Prostate gland (tissue), 2 donors: Measurements from ENCODE around the gene TMEM40. TPM values are rescaled to one million over a fixed set of nuclear protein-coding genes. Genes with fewer than 3 reads are reported as not detected.

Source experiments
- DNase-seq: peaks from one replicate; pipeline ENCODE4 v3.0.0-alpha.2; 2019; ENCODE audit warnings: low spot score
- H3K27ac ChIP-seq, 2 donors: fragments of 200-600 bp; sonication (generic); 2 replicates each; pipeline ENCODE4 v1.5.1; 2017 to 2019
- H3K27me3 ChIP-seq: fragments of 200-600 bp; sonication (generic); replicated peaks from 2 replicates; pipeline ENCODE4 v1.5.1; 2019; ENCODE audit not compliant: insufficient read depth
- H3K36me3 ChIP-seq, 2 donors: fragments of 200-600 bp; sonication (generic); 1 replicate in 1 of 2; 2 replicates in 1 of 2; pipeline versions ENCODE4 v1.5.1 to v1.8.1; 2017 to 2019
- H3K4me1 ChIP-seq: fragments of 200-600 bp; sonication (generic); replicated peaks from 2 replicates; pipeline ENCODE4 v1.5.1; 2019
- H3K4me3 ChIP-seq, 2 donors: fragments of 200-600 bp; sonication (generic); 2 replicates each; pipeline ENCODE4 v1.5.1; 2017 to 2019
- H3K9me3 ChIP-seq: fragments of 200-600 bp; sonication (generic); 2 replicates; pipeline ENCODE4 v1.5.1; 2017
- POLR2A ChIP-seq: fragments of 450-650 bp; IDR thresholded peaks from one replicate; pipeline ENCODE4 v1.6.1; 2016; ENCODE audit warnings: antibody characterized with exemption, mild to moderate bottlenecking
- POLR2AphosphoS5 ChIP-seq: sonication (generic); formaldehyde crosslinking; IDR thresholded peaks from one replicate; pipeline ENCODE4 v1.6.1; 2017; ENCODE audit warnings: antibody characterized with exemption
- WGBS: methylation state at CpG from one replicate; pipeline ENCODE4 v1.1.5; 2018; 5-methylcytosine and 5-hydroxymethylcytosine counted together
- intact Hi-C: fragments of 100-400 bp; cut with DNase I; formaldehyde crosslinking; loops from one replicate; pipeline ENCODE4 v1.14.2; 2022
- total RNA-seq, 2 donors: library from RNA; depleted of rRNA; stranded (reverse); fragments of >200 nt; gene quantifications; one replicate each; pipeline ENCODE4 v1.1.0, GENCODE V29; 2016
- TF ChIP-seq, protein P1 (sequence below), 4 experiments: fragments of 200-600 bp in 2 of 4; fragments of 450-650 bp in 2 of 4; sonication (generic) in 2 of 4; IDR thresholded peaks; 1 replicate in 3 of 4; 2 replicates in 1 of 4; pipeline ENCODE4 v1.5.1; 2016 to 2019; ENCODE audit warnings: antibody characterized with exemption in 4 of 4, mild to moderate bottlenecking in 2 of 4, moderate library complexity in 2 of 4

TMEM40 gene
- total RNA-seq, 2 donors from 2014 or later: 1.9 to 8.5 TPM

DNA sequence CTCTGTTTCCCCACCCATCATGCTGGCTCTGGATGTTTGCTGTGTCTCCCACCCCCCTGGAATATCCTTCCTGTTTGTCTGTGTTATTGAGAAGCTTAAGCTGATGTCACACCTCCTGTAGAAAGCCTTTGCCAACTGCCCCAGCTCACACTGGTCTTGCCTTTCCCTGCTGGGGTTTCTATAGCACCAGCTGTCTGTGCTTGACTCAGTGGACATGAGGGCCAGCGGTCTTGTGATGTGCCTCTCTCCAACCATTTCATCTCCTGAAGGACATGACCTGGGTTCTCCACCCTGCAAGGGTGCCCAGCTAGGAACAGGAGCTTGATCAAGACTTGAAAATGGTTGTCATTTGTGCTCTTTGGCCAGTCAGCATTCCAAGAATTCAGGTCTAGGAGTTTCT lies 14.7 kb downstream of the TMEM40 start:
- no peak for DNase-seq
- Histone ChIP-seq H3K4me3 (no peak overlapping the region), H3K9me3 (no peaks in the 10 kb centered on the region), H3K36me3 (no peaks in the 10 kb centered on the region), H3K4me1 (no peaks in the 10 kb centered on the region), H3K27ac (no peak overlapping the region), H3K27me3 (no peaks in the 10 kb centered on the region)
- TF ChIP-seq, protein P1, sequence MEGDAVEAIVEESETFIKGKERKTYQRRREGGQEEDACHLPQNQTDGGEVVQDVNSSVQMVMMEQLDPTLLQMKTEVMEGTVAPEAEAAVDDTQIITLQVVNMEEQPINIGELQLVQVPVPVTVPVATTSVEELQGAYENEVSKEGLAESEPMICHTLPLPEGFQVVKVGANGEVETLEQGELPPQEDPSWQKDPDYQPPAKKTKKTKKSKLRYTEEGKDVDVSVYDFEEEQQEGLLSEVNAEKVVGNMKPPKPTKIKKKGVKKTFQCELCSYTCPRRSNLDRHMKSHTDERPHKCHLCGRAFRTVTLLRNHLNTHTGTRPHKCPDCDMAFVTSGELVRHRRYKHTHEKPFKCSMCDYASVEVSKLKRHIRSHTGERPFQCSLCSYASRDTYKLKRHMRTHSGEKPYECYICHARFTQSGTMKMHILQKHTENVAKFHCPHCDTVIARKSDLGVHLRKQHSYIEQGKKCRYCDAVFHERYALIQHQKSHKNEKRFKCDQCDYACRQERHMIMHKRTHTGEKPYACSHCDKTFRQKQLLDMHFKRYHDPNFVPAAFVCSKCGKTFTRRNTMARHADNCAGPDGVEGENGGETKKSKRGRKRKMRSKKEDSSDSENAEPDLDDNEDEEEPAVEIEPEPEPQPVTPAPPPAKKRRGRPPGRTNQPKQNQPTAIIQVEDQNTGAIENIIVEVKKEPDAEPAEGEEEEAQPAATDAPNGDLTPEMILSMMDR (IDR thresholded peaks at IDR 0.05): no peak
- TF ChIP-seq POLR2AphosphoS5 (no peak), POLR2A (no peak)
- intact Hi-C loops: no loop called here
- WGBS: 100% methylated on average over 1 of the region's 1 CpG

DNA sequence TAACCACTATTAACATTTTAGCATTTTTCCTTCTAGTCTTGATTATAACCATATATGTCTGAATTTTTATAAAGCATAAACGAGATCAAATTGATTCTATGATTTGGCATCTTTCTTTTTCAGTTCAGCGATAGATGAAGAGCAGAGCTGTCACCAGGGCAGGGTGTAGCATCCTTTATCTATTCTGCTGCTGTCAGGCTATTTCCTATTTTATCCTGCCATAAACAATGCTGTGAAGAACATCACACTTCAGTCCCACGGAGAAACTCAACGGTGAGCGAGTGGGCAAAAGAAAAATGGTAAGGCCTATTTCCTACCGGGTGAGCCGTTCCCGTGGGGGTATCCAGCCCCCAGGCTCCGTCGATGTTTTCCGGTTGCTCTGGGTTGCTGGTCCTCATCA lies 15.5 kb downstream of the TMEM40 start:
- H3K9me3 ChIP-seq: no peaks in the 10 kb centered on the region
- DNase-seq: no peak
- H3K4me3 ChIP-seq: no peak overlapping the region
- no peaks in the 10 kb centered on the region for H3K4me1 ChIP-seq
- no peaks in the 10 kb centered on the region for H3K27me3 ChIP-seq
- intact Hi-C loops: no loop called here
- H3K27ac ChIP-seq: no peak overlapping the region
- 87% methylated on average over 11 of the region's 11 CpGs for WGBS
- H3K36me3 ChIP-seq: no peaks in the 10 kb centered on the region
- TF ChIP-seq POLR2A (no peak), POLR2AphosphoS5 (no peak)
- TF ChIP-seq, protein P1 (IDR thresholded peaks at IDR 0.05): no peak

DNA sequence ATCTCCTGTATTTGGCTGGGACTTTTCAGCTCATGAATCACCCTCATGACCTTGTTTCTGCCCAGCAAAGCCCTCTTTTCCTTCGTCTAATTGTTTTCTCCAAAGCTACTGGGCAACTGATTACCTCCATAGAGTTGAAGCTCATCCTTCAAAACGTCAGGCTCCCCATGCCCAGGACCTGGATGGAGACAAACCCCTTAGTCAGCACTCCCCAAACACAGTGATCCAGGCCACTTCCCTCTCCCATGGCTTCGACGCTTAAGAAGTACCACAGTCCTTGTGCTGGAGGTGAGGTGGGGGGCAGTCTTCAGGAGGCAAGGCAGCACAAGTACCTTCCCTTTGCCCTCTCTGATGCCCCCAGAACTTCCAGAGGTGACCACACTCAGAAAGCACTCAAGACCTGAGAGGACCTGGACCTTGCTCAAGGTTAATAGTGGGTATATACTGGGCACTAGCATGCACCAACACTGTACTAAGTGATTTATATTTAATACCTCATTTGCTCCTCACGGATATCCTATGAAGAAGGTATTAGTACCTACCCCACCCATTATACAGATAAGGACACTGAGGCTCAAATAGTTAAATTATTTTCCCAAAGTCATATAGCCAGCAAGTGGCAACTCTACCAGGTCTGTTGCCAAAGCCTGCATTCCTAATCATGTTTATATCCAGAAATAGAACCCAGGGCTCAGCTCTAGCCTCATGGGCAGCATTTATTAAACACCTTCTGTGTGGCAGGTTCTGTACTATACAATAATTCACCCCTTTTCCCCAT lies 16.5 kb downstream of the TMEM40 start:
- intact Hi-C loops: no loop called here
- no peaks in the 10 kb centered on the region for H3K27me3 ChIP-seq
- H3K9me3 ChIP-seq: no peaks in the 10 kb centered on the region
- no peak overlapping the region for H3K27ac ChIP-seq
- 75% methylated on average over 5 of the region's 5 CpGs for WGBS
- TF ChIP-seq, protein P1 (IDR thresholded peaks at IDR 0.05): no peak
- no peak for TF ChIP-seq POLR2A
- H3K4me1 ChIP-seq: no peaks in the 10 kb centered on the region
- no peaks in the 10 kb centered on the region for H3K36me3 ChIP-seq
- DNase-seq: no peak
- H3K4me3 ChIP-seq: no peak overlapping the region

DNA sequence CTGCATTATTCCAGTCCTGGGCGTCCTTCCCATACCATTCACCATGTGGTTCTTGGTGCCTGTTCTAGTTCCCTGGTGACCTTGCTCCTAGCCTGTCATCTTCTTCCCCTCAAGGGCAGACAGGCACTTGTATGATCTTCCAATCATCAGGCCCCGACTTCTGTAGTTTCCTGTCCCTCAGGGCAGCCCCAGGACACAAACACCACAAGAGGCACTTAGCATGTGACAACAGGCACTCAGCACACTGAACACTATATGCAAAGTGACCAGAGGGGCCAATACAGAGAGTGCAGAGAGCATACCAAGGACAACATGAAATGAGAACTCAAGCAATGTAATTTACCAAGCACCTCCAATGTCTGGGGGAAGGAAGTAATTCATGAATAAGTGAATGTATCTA lies 17.9 kb downstream of the TMEM40 start:
- intact Hi-C loops: no loop called here
- no peak for DNase-seq

More for the DNA sequence above, 17.9 kb downstream of the TMEM40 start:
- 78% methylated on average over 2 of the region's 2 CpGs for WGBS
- Histone ChIP-seq H3K36me3 (no peaks in the 10 kb centered on the region), H3K4me3 (no peak overlapping the region), H3K9me3 (no peaks in the 10 kb centered on the region), H3K4me1 (no peaks in the 10 kb centered on the region), H3K27me3 (no peaks in the 10 kb centered on the region), H3K27ac (no peak overlapping the region)
- no peak for TF ChIP-seq POLR2A
- TF ChIP-seq, protein P1 (IDR thresholded peaks at IDR 0.05): no peak
- no peak for TF ChIP-seq POLR2AphosphoS5
